Measurements from ENCODE around the gene GALR1.

The GALR1 gene

DNA sequence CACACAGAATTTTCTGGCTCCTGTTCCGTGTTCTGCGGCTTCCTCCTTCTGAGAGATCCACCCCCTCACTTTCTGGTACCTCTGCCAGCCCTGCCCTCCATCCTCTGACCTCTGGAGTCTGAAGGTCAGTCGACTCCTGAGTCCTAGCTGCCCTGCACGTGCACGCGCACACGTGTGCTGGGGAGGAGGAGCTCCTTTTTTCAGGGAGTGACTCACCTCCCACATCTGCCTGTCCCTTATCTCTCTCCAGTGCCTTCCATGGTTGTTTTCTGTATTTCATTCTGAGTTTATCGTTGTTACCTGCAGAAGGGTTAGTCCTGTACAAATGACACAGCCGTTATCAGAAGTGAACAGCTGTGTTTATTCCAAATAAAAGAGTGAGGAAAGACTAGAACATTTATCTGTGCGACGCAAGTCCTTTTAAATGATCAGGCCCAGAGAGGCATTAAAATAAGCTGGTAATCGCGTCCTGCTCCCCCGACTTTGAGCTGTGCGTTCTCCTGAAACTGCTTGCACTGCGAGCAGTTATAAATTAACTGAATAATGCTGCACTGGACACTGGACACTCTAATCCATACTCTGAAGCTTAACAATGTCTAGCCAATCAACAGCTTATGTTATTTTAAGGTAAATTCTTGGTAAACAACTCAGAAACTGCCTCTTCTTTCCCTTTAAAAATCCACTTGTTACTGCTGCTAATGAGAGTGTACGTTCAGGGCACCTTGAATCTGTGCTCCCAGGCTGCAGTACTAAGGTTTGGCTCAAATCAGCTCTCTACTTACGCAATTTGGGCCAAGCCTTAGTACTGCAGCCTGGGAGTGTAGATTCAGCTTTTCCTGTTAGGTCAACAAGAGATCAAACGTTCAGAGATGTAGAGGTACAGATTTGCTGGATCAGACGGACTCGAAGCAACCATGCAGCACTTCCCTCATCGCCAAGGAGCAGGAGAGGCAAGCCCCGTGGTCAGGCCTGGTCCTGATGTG lies 72.5 kb downstream of the GALR1 start:
- DNase-seq (ENCODE audit: low read depth in 2 of 2): no peak

DNA sequence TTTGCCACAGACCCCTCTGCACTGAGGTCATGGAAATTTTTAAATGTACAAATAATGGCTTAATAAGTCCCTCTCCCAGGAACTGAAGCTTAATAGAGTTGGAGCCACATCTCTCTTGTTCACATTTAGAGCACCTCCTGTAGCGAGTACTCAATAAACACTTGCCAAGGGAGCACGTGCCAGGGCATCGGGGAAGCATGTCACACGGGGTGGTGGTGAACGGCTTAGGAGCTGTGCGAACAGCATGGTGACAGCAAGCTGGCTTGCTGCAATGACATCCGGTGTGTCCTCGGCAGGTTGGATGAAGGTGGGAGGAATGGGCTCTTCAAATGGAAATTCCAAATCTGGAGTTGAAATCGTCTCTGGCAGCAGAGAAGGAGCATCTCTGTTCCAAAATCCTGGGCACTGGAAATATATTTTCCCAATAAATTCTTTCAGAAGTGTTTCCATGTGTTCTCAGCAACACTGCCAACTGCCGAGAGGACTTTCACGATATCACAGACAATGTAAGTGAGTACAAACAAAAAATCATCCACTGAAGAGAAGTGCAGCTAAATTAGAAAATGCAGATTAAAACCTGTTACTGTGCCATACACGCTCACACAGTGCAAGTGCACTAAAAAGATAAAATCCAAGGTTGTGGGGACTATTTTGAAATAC lies 74.1 kb downstream of the GALR1 start:
- no peak for DNase-seq (ENCODE audit: low read depth in 2 of 2)
